Forelimb muscle (tissue), 1 donor: ENCODE measurements around the gene TTLL5. TPM values are rescaled to one million over a fixed set of nuclear protein-coding genes. Genes with fewer than 3 reads are reported as not detected.

Experiments
- DNase-seq: peaks from one replicate; pipeline ENCODE4 v3.0.0-alpha.2; 2013; ENCODE audit warnings: low read depth
- polyA plus RNA-seq: library from polyadenylated mRNA; unstranded; fragments of 120-200 nt; gene quantifications from one replicate; pipeline ENCODE4 v1.2.1, GENCODE V29; 2013; ENCODE audit not compliant: insufficient read length

The TTLL5 gene
- polyA plus RNA-seq, 1 donor = 17.7 TPM

GRCh38 chr14:75742867-75743266, 81.8 kb downstream of the TTLL5 start:
- no peak for DNase-seq

- no peak for DNase-seq
These were observed 86.9 kb downstream of the TTLL5 start for GRCh38 chr14:75747899-75748298.

- DNase-seq = no peak
These were observed 87.3 kb downstream of the TTLL5 start for GRCh38 chr14:75748336-75748735.

- DNase-seq = no peak
These were observed 90.2 kb downstream of the TTLL5 start for GRCh38 chr14:75751296-75751695.

GRCh38 chr14:75752086-75752485, 91.0 kb downstream of the TTLL5 start:
- DNase-seq = no peak

GRCh38 chr14:75752907-75753594, 92.0 kb downstream of the TTLL5 start:
- no peak for DNase-seq

GRCh38 chr14:75753696-75754095, 92.7 kb downstream of the TTLL5 start:
- no peak for DNase-seq

GRCh38 chr14:75757644-75758402, 96.8 kb downstream of the TTLL5 start:
- no peak for DNase-seq

GRCh38 chr14:75764020-75764419, 103.0 kb downstream of the TTLL5 start:
- no peak for DNase-seq

GRCh38 chr14:75769047-75769685, 108.1 kb downstream of the TTLL5 start:
- no peak for DNase-seq

GRCh38 chr14:75770635-75771034, 109.6 kb downstream of the TTLL5 start:
- DNase-seq = no peak

GRCh38 chr14:75771595-75771994, 110.5 kb downstream of the TTLL5 start:
- no peak for DNase-seq

GRCh38 chr14:75773046-75773445, 112.0 kb downstream of the TTLL5 start:
- no peak for DNase-seq

GRCh38 chr14:75781096-75781495, 120.0 kb downstream of the TTLL5 start:
- DNase-seq = no peak

GRCh38 chr14:75783184-75783583, 122.1 kb downstream of the TTLL5 start:
- DNase-seq = no peak

- no peak for DNase-seq
These were observed 122.7 kb downstream of the TTLL5 start for GRCh38 chr14:75783602-75784313.

- no peak for DNase-seq
These were observed 123.3 kb downstream of the TTLL5 start for GRCh38 chr14:75784314-75784686.

- DNase-seq = no peak
These were observed 132.8 kb downstream of the TTLL5 start for GRCh38 chr14:75793806-75794205.

GRCh38 chr14:75794615-75795038, 133.6 kb downstream of the TTLL5 start:
- peak; percentile 57 for DNase-seq

GRCh38 chr14:75800792-75801191, 139.7 kb downstream of the TTLL5 start:
- no peak for DNase-seq

GRCh38 chr14:75802486-75802885, 141.4 kb downstream of the TTLL5 start:
- no peak for DNase-seq

- no peak for DNase-seq
These were observed 142.7 kb downstream of the TTLL5 start for GRCh38 chr14:75803765-75804164.
